CD4-positive, alpha-beta T cell treated with Interleukin-6 at 100 ng/mL for 8 hours (primary cell): Measurements from ENCODE around the gene B3GAT3.
"Not testable (repeated sequence)": the region's sequence is repeated elsewhere in the genome, so short reads cannot be mapped to it uniquely, and the experiment has no call there.

Source experiments
- DNase-seq: peaks from one replicate; pipeline ENCODE4 v3.0.0-alpha.2; 2020; ENCODE audit warnings: mixed read lengths, low spot score

Gene B3GAT3

DNA sequence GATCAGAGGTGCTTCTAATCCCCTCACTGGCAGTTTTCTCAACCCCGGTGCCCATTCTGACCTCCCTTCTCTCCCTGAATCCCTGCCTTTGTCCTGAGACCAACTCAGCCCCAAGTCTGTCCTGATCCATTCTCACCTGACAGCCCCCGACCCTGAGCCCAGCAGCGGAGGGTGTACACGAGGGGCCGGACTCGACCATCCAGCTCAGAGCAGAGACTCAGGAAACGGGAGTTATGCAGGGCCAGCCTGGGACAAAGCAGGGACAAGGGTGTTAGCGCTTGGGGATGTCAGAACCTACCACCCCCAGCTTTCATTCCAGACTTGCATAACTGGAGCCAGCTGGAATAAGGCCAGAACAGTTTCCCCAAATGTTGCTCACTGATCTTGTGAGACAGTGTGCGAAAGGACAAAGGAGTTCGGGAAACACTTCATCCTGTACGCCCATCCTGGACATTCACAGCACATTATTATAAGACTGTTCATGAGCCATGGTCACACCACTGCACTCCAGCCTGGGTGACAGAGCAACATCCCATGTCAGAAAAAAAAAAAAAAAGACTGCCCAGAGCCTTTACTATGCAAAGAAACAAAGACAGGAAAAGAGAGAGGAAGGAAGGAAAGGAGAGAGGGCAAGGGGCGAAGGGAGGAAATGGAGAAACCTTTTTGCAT is 44.6 kb downstream of the B3GAT3 start:
- DNase-seq = no peak

DNA sequence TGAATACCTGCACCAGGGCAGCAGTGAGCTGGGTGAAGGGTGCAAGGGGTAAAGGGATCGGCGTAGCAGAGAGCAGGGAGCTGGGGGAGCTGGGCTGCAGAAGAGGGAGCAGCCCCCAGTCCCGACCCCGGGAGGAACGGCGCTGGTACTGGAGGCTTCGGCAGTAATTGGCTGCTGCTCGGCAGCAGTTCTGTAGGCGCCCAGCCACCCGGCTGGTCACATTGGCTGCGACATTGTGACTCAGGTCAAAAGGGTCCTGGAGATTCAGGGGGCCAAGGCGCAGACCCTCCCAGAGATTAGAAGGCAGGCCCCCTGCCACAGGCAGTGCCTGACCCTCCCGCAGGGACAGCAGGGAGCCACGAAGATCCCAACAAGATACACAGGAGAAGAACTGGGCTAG is 45.9 kb downstream of the B3GAT3 start:
- DNase-seq = no peak

DNA sequence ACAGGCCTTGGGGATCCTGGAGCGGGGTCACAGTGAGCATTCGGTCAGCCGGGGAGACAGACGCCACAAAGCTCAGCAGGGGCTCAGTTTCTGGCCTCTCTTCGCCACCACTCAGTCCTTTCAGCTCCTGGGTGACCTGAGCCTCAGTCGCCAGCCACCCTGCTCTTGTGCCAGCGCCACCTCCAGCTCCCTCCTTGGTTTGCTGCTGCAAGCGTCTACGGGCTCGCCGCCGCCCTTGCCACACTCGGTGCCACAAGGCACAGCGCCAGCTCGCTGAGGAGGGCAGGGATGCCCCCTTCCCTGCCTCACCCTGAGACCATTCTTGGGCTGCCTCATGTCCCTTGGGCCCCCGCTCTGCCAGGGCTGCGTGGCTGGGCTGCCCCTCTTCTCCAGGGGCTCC is 46.6 kb downstream of the B3GAT3 start:
- DNase-seq = no peak

DNA sequence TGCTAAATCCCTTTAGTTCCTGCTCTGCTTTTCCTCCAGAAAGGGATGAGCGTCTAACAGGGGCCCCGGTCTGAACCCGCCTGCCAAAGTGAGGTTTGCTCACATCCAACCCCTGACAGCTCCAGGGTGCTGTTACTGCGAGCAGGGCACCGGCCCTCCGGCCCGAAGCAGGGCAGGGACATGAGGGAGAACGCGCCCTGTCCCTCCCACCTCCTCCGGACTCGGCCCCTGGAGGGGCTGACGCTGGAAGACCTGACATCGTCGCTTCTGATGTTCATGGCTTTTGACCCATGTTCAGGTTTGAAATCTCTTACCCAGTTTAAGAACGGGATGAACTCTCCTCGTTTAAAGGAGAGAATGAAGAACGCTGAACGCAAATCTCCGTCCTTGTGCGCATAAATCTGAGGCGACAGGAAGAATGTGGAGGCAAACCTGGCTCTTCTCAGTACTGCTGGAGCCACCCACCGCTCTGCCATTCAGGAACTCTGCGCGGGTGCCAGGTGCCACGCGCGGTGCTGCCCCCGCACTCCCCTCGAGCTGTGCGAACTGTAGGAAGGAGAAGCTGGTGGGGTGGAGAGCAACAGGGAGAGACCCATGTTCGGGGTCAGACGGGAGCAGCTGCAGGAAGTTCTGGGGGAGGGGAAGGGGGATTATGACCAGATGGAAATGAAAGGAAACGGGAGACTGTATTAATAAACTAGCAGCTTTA is 47.3 kb downstream of the B3GAT3 start:
- DNase-seq = no peak

DNA sequence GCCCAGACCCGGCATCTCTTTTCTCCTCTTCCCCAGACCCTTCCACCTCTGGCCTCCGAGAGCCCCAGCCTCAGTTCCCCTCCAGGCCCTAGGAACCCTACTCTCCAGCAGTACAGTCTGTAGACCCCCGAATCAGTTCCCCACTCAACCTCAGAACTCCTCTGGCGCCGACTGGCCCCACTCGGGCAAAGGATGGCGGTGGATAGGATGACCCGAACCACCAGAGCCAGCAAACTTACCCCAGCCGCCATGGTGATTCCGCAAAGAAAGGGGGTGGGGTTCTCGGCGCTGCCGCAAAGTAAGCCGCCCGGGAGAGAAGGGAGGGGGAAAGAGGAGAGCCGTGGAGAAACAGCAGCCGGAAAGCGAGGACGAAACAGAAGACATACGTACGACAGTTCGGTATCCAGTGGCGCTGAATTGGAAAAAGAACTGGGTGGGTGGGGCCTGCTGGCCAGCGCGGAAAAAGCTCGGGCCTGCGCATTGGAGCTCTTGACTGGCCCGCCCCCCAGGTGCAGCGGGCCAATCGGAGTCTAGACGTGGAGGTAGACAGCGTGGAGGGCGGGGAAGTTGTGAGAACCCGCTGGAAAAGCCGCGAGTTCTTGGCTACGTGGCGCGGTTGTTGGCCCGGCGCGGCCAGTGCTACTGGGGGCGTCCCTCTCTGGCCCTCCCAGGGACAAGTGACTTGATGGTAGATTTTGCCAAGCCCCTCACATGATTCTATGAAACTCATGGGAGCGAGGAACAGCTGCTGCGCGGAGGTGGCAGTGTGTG is 48.0 kb downstream of the B3GAT3 start, which contains the start of gene EEF1G:
Gene EEF1G, minus strand, starts transcription at position 300 of the 771 bp plus-strand sequence. Its CDS starts 49 bp downstream, at position 251.
- DNase-seq = peak; percentile 99

DNA sequence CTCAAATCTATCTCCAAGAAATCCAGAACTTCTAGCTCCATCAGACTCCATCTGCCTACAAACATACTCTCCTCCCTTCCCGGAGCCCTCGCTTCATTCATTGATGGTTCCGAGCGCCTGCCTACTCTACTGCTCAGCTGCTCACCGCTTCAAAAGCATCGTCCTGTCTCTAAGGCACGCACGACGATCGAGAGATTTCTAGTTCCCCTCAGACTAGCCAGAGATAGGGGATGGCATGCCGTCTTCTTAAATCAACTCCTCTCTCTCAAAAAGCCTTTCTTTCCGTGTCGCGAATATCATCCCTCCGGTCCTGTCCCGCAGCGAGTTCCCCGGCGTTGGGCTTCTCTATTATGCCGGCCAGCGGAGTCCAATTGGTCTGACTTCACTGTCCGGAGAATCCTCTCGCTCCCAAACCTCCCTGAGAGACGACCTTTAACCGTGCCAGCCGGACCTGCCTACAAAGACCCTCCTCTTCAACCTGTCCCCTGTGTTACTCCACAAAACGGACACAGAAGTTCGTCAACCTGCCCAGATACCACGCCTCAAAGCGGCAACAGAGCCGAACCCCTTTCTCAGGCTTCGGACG is 48.7 kb downstream of the B3GAT3 start:
- no peak for DNase-seq

DNA sequence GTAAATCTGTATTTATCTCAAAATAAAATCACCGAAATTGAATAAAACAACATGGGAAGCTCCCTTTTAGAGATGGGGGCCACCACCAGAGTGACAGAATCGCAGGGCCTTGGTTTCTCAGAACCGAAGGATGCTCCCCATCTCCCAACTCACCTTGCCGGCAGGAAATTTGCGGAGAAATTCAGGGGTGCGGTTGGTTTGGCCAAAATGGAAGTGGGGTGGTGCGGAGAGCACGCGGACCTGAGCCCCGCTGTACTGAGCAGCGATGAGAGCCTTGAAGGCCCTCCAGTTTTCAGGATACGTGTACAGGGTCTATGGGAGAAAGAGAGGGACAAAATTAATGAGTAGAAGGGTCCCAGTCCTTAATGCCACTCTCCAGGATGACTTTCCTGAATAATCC is 49.4 kb downstream of the B3GAT3 start:
- DNase-seq = no peak

DNA sequence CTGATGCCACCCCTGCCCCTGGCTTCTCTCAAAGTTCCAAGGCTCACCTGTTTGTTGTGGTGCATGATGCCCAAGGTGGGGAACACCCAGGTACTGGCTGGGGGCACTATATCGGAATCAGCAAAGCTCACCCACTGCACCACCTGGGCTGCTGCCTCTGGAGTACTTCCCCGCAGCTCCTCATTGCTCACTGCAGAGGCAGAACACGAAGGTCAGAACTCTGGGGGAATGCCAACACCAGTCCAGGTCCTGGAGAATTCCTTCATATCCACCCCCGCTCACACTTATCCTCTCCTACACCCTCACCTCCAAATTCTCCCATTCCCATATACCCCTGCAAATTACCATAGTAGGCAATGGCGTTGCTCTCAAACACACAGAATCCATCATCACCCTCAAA is 50.3 kb downstream of the B3GAT3 start:
- not testable (repeated sequence) for DNase-seq

DNA sequence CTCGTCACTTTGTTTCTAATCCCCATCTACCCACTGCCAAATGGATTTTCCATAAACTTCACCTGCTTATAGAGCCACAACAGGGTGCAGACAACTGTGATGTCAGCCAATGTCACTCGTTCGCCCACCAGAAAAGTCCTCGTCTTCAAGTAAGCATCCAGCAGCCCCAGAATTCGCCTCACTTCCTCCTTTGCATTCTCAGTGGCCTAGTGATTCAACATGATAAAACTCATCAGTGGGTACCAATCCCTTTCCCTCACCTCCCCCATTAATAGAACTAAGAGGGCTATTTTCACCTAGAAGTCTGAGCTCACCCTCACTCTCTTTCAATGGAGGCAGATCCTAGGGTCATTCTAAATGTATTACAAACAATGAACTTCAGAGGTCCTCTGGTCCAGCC is 50.9 kb downstream of the B3GAT3 start:
- DNase-seq = not testable (repeated sequence)

DNA sequence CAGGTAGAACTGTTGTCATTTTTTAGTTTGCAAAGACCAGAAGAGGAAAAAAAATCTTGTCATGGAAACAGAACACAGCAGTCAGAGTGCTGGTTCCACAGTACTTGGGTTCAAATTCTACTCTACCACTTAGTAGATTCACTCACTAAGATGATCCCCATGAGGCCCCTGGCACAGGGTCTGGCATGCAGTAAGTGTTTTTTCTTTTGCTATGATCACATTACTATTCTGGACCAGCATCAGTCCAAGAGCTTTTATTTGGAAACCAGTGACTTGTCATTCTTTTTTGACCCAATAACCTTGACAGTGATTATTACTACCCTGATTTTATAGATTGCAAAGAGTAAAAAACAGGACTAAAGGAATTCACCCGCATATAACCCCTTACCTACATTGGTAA is 52.2 kb downstream of the B3GAT3 start:
- DNase-seq = no peak

DNA sequence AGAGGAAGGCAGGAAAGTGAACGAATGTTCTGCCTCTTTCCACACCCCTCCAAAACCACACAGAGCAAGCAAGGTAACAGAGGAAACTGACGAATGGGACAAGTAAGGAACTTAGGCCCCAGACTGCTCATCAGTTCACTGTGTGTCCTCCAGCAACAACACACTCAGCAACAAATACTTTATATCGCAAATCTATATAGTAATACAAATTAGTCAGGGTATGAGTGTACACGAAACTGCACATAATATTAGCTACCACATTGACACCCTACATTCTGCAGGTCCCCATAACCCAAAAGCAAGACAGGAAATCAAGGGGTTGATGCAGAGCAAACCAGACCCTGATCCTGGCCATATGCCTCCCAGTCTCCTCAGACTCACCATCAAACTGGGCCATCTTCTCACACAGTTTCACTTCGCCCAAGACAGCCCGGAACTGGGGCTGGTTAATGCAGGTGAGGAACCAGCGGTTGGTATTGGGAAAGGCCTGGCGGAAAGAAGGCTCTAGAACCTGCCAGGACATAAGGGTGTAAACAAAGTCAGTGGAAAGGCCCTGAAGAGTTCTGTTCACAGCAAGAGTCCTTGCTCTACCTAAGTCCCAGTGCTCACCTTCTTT is 54.7 kb downstream of the B3GAT3 start:
- no peak for DNase-seq

DNA sequence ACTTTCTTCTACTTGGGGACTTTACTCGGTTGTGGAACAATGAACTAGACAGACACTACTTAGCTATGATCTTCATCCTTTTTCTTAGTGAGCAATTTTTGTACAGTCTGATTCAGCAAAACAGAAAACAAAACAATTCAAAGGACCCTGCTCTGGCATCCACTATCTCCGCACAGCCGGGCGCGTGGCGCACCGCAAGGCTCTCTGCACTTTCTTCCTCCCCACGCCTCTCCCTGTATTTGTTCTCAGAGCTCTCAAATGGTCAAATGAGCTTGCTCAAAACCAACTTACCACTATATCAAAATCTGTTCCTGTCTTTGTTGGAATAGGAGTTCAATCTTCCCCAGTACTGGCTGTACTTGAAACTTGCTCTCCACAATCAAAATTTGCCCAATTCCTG is 55.5 kb downstream of the B3GAT3 start:
- DNase-seq = no peak
